Endothelial cell of umbilical vein (primary cell): ENCODE results near the gene SP140L.
A peak's percentile ranks its signal among the peaks of the same experiment; 100 is the strongest.

Experiments used
- CTCF ChIP-seq, 2 donors: IDR thresholded peaks; 1 replicate in 1 of 2; 2 replicates in 1 of 2; pipeline ENCODE4 v1.5.1; 2011; ENCODE audit warnings: low read length in 2 of 2, mild to moderate bottlenecking in 2 of 2, moderate library complexity in 2 of 2, control low read depth in 1 of 2, inconsistent platforms in 1 of 2, low read depth in 1 of 2; ENCODE audit not compliant: insufficient read depth in 1 of 2; ENCODE audit errors: extremely low read depth in 1 of 2
- EZH2 ChIP-seq: IDR thresholded peaks from 2 replicates; pipeline ENCODE4 v1.6.1; 2012; ENCODE audit warnings: borderline replicate concordance, low read depth, mild to moderate bottlenecking, moderate library complexity, low read length, inconsistent platforms; ENCODE audit not compliant: severe bottlenecking
- FOS ChIP-seq: IDR thresholded peaks from 2 replicates; pipeline ENCODE4 v1.6.1; 2011; ENCODE audit warnings: mild to moderate bottlenecking, low read length, moderate library complexity, borderline replicate concordance; ENCODE audit not compliant: insufficient read depth
- GATA2 ChIP-seq: IDR thresholded peaks from 2 replicates; pipeline ENCODE4 v1.7.0; 2011; ENCODE audit warnings: low read depth, mild to moderate bottlenecking, moderate library complexity, mixed read lengths, low read length; ENCODE audit not compliant: insufficient read length, insufficient read depth
- JUN ChIP-seq: IDR thresholded peaks from 2 replicates; pipeline ENCODE4 v1.6.1; 2011; ENCODE audit warnings: borderline replicate concordance, low read depth; ENCODE audit not compliant: insufficient read length, insufficient read depth
- MAX ChIP-seq: IDR thresholded peaks from 2 replicates; pipeline ENCODE4 v1.6.1; 2011; ENCODE audit not compliant: insufficient read depth, insufficient read length
- MYC ChIP-seq: IDR thresholded peaks from one replicate; pipeline ENCODE4 v1.6.1; 2011; ENCODE audit warnings: mild to moderate bottlenecking, low read depth, low read length
- POLR2A ChIP-seq: IDR thresholded peaks from 2 replicates; pipeline ENCODE4 v1.6.1; 2012; ENCODE audit warnings: low read depth, mild to moderate bottlenecking, control low read depth, low read length
- POLR2AphosphoS5 ChIP-seq: IDR thresholded peaks from 2 replicates; pipeline ENCODE4 v1.6.1; 2012; ENCODE audit warnings: low read depth, mild to moderate bottlenecking, control low read depth, low read length, moderate library complexity; ENCODE audit not compliant: insufficient read depth

- TF ChIP-seq EZH2 (no peak), POLR2A (no peak), POLR2AphosphoS5 (no peak), MYC (no peak), CTCF (IDR thresholded peaks at IDR 0.05; ENCODE audit: extremely low read depth in 1 of 2, insufficient read depth in 1 of 2, low read depth in 1 of 2, low read length in 2 of 2) (peak in 1 of 2 donors; percentile 21), MAX (no peak), FOS (no peak), JUN (no peak), GATA2 (no peak)
These were observed 3.4 kb upstream of the SP140L start for GRCh38 chr2:230323385-230324106.
